GM10847 (cell line): Measurements from ENCODE around the gene GPAT3.

Source experiments
- POLR2A ChIP-seq: IDR thresholded peaks from 2 replicates; pipeline ENCODE4 v1.6.1; 2011; ENCODE audit not compliant: insufficient read length; ENCODE audit errors: extremely low read depth

GPAT3 gene

DNA sequence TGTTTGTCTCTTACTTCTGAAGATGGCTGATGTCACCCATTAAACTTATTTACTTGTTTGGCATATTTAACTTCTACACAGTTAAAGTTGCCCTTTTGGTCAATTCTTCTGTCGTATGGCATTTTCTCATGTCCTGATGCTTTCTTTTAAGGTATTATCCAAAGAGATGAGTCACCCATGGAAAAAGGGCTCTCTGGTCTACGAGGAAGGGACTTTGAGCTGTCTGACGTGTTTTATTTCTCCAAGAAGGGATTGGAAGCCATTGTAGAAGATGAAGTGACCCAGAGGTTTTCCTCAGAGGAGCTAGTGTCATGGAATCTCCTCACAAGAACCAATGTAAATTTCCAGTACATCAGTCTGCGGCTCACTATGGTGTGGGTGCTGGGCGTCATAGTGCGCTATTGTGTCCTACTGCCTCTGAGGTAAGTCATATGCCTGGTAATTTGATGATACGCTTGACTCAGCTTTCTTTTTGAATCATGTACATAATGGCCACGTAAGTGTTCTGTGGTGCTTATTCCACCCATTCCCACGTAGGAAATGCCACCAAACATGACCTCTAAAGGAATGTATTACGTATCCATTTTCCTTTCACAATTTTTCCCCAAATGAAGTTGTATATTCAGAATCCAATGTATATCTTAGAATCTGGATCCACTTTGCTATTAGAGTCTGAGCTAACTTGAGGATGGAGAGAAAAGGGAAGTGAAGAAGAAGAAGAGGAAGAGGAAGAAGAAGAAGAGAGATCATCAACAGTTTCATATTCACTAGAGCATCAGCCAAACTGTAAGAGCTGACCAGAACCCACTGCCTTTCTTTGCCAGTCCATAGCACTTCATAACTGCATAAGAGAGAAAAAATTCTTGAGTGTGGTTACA is 45.7 kb downstream of the GPAT3 start:
- TF ChIP-seq POLR2A = no peak

DNA sequence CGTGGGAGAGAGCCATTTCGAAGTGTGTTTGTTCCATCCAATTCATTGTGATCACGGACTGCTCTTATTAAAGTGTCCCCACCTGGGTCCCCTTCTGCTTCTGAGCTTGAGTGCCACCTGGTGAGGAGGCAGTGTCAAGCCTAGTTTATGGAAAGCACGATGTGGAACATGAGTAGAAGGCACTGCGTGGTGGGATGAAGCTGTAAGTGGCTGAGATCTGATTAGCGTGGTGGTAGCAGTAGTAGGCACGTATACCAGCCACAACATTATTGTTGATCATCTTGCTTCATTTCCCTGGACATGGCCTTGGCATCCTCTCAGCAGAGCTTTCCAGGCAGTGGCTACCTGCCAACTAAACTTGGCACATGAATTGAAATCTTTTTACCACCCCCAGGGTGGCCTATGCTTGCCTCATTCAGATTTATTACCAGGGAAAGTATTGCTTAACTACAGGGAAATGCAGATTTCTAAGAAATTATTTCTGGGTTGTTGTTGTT is 46.4 kb downstream of the GPAT3 start:
- TF ChIP-seq POLR2A = no peak

DNA sequence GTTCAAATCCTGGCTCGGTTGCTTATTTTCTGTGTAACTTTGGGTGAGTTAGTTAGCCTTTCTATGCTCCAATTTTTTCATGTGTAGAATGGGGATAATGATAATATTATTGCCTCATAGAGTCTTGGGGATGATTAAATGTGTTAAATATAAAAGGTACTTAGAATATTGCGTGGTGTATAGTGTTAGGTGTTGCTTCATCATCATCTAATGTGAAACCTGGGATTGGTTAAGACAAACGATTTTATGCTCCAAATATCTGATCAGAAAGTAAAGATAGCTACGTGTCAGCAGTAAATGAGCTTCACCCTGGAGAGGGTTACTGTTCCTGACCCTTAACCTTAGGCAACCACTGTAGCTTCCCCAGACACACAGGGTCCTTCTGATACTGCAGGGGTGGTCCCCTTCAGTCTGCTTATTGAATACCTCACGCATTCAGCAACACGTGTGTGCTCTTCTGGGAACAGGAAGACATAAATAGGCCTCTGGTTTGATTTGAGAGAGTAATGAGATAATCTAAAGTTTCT is 50.1 kb downstream of the GPAT3 start:
- no peak for TF ChIP-seq POLR2A

DNA sequence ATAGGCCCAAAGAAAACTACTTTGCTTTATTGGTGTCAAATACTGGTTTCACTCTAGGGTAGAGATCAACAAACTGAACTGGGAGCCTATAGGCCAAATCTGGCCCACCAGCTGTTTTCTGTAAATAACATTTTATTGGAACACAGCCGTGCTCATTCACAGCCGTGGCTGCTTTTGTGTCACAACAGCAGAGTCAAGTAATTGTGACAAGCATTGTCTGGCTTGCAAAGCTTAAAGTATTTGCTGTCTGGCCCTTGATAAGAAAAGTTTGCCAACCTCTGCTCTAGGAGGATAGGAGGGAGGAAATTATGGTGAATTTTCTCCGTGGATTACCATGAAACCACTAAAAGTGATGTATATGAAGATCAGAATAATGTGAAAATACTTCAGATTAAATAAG is 53.4 kb downstream of the GPAT3 start:
- no peak for TF ChIP-seq POLR2A

DNA sequence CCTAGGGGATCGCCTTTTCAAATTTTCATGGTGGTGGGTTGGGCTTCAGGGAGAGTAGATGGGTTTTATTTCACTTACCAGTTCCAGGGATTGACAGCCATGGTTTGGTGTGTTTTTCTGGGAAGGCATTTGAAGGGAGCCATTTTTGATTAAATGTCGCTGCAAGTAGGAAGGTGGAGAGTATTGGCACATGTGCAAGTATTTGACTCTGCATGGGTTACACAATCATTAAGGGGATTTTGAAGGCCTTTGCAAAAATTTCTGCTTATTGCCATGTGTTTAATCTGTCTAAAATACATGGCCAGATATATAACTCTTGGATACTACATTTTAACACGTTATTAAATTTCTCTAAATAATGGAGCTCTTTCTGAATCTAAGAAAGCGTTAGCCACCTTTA is 55.1 kb downstream of the GPAT3 start:
- no peak for TF ChIP-seq POLR2A

DNA sequence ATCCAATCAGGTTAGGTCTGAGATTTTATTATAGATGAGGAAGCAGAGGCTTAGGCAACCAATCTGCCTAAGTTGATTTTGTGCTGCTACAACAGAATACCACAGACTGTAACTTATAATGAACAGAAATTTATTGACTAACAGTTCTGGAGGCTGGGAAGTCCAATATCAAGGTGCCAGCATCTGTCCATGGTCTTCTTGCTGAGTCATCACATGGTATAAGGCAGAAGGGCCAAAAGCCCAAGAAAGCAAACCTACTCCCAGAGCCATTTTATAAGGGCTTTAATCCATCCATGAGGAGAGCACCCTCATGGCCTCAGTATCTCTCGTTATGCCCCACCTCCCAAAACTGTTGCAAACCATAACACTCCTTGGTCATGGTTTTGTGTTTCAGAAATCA is 55.8 kb downstream of the GPAT3 start:
- TF ChIP-seq POLR2A = no peak

DNA sequence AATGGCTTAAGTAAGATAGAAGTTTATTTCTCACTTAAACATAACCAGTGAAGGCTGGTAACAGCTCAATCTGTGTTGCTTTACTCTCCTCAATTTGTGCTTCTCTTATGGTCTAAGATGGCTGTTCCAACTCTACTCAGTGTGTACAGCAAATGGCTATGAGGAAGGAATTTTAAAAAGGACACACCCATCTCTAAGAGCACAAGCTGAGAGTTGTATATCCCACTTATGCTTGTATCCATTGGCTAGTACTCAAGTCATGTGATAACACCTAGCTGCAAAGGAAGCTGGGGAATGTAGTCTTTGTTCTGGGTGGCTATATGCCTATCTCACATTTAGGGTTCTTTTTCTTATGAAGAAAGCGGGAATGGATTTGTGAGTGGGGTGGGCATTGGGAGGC is 63.3 kb downstream of the GPAT3 start:
- TF ChIP-seq POLR2A = no peak

DNA sequence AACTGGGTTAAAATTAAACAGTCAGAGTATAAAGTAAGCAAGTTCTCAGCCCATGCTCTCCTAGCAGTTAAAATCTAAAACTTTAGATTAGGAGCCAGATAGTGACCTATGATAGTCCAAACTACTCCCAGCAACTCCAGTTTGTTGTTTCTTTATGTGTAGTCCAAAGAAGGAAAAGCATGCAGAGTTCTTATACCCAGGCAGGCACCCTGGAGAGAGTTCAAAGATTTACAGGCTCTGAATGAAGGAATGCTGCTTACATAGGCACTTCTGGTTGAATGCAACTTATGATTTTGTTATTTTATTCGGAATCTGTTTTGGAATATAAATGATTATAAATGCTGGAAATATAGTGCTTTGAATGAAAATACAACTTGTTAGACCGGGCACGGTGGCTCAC is 67.2 kb downstream of the GPAT3 start:
- no peak for TF ChIP-seq POLR2A

DNA sequence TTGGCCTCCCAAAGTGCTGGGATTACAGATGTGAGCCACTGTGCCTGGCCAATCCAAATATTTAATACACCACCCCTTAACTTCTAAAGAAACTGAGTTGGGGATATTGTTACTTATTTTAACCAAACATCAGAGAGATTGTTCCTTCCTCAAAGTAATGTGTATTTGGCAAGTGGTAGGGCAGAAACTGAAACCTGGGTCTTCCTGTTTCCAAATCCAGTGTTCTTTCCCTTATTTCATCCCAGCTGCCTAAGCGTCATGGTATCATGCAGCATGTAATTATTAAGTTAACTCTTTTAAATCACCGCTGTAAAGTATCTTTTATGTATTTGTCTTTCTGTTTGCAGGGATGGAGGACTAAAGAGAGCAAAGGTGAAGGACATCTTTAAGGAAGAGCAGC is 68.4 kb downstream of the GPAT3 start:
- TF ChIP-seq POLR2A = no peak

DNA sequence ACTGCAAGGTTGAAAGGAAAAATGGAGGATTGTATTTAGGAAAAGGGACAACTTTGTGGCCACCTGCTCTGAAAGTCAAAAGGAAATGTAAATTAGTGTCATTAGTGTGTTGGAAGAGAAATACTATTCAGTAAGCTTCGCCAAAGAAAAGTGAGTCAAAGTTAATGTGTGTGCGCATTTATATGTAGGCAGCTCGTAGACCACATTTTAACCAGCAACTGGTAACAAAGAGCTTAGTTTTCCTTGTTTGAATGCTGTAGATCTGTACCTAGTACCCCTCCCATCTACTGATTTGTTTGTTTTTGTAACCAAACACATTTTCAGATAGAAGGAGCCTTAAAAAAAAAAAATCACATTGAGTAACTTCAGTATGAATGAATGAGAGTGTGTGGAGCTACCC is 69.3 kb downstream of the GPAT3 start:
- TF ChIP-seq POLR2A = no peak

DNA sequence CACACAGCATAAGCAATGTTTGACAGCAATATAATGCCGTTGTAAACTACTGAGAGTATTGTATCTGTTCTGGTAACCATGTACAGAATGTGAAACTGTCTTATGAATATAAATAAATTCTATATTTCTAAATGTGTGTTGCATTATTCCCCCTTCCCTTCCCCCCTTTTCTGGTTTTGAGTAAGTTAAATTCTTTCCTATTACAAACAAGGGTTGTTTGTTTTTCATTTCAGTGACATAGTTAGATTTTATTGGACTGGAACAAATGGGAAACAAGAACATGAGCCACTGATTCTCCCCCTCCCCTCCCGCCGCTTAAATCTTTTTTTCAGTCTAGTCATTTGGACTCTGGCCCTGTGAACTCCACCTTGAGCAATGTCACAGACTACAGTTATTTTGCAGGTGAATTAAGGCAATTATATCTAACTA is 69.8 kb downstream of the GPAT3 start:
- TF ChIP-seq POLR2A = no peak

DNA sequence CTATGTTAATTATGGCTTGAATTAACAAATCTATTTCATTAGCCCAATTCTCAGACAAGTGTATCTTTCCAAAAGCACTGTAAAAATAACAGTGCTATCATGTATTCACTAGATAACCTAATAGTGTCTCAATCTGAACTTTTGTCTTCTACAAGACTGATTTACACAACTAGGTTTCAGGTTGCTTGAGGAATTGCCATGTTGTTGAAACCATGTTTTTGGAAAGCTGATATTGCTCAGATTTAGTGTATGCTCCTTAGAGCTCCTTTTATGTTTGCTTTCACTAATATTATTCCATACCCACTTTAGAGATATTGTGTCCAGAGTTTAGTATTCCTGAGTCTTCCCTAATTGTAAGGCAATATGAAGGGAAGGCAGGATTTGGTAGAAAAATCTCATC is 70.6 kb downstream of the GPAT3 start:
- no peak for TF ChIP-seq POLR2A

DNA sequence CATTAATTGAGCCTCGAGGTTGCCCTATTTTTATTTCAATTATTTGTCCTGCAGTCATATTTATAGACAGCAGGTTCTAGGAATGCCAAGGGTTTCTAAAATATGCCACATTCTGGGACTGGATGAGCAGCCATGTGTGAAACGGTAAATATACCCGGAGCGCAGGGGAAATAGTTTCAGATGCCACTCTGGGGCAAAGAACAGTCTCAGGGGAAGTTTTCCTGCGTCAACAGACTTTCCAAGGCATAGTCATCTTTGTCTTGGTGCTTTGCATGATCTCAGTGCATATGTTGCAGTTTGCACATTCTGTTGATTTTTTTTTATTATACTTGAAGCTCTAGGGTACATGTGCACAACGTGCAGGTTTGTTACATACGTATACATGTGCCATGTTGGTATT is 71.0 kb downstream of the GPAT3 start:
- TF ChIP-seq POLR2A = no peak

DNA sequence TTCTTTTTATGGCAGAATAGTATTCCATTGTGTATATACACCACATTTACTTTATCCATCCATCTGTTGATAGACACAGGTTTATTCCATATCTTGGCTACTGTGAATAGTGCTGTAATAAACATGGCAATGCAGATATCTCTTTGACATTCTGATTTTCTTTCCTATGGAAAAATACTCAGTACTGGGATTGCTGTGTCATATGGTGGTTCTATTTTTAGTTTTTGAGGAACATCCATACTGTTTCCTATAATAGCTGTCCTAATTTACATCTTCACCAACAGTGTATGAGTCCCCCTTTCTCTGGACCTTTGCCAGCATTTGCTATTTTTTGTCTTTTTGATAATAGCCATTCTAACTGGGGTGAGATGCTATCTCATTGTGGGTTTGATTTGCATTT is 73.5 kb downstream of the GPAT3 start:
- TF ChIP-seq POLR2A = no peak

DNA sequence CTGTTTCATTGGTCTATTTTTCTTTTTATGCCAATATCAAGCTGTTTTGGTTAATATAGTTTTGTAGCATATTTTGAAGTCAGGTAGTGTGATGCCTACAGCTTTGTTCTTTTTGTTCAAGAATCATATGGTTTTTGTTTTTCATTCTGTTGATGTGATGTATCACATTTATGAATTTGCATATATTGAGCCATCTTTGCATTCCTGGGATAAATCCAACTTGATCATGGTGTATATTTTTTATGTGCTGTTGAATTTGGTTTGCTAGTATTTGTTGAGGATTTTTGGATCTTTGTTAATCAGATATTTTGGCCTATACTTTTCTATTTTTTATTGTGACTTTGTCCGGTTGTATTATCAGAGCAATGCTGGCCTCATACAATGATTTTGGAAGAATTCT is 74.8 kb downstream of the GPAT3 start:
- TF ChIP-seq POLR2A = no peak

DNA sequence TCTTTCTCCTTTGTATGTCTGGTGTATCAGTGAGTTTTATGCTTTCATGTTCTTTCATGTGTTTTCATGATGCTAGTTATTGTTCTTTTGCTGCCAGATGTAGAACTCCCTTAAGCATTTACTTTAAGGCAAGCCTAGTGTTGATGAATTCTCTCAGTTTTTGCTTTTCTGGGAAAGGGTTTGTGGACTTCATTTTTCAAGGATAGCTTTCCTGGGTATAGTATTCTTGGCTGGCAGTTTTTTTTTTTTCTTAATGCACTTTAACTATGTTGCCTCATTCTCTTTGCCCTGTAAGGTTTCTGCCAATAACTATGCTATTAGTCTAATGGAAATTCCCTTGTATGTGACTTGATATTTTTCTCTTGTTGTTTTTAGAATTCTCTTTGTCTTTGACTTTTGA is 77.1 kb downstream of the GPAT3 start:
- TF ChIP-seq POLR2A = no peak

DNA sequence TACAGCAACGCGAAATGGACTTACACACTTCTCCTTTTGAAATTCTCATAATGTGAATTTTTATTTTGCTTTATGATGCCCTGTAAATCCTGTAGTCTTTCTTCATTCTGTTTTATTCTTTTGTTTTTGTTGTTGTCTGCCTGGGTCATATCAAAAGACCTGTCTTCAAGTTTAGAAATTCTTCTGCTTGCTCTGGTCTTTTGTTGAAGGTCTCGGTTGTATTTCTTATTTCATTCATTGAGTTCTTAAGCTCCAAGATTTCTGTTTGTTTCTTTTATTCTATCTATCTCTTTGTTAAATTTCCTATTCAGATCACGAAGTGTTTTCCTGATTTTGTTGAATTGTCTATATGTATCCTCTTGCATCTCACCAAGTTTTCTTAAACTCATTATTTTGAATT is 78.1 kb downstream of the GPAT3 start:
- no peak for TF ChIP-seq POLR2A
